Kidney (tissue), 14 donors: Measurements from ENCODE around the gene RBBP8NL. TPM values are rescaled to one million over a fixed set of nuclear protein-coding genes. Genes with fewer than 3 reads are reported as not detected.

ENCODE experiments used
- DNase-seq, 5 donors: peaks; one replicate each; pipeline ENCODE4 v3.0.0-alpha.2; 2013 to 2020
- FAIRE-seq: peaks from 2 replicates; lab custom pipeline; 2012; peaks lifted over from hg19 to GRCh38; lab: Jason Lieb, UNC
- H3K27ac ChIP-seq, 2 donors: one replicate each; pipeline ENCODE4 v1.7.0; 2013; ENCODE audit warnings: low read depth in 2 of 2, low read length in 2 of 2, inconsistent platforms in 1 of 2
- H3K27me3 ChIP-seq: one replicate; pipeline ENCODE4 v1.7.1; 2013; ENCODE audit warnings: low read length, inconsistent platforms; ENCODE audit not compliant: control insufficient read depth, insufficient read depth
- H3K36me3 ChIP-seq, 3 donors: one replicate each; pipeline versions ENCODE4 v1.7.0 to v1.7.1; 2013; ENCODE audit warnings: low read length in 3 of 3, control low read depth in 1 of 3, inconsistent platforms in 1 of 3; ENCODE audit not compliant: insufficient read depth in 3 of 3, control insufficient read depth in 2 of 3
- H3K4me1 ChIP-seq, 3 donors: one replicate each; pipeline versions ENCODE4 v1.7.0 to v1.7.1; 2013; ENCODE audit warnings: low read length in 3 of 3, inconsistent platforms in 1 of 3, low read depth in 1 of 3; ENCODE audit not compliant: control insufficient read depth in 2 of 3, insufficient read depth in 2 of 3
- H3K4me3 ChIP-seq, 3 donors: one replicate each; pipeline versions ENCODE4 v1.7.0 to v1.8.1; 2013; ENCODE audit warnings: low read length in 3 of 3, control low read depth in 1 of 3, inconsistent platforms in 1 of 3
- H3K9ac ChIP-seq, 3 donors: one replicate each; pipeline versions ENCODE4 v1.7.0 to v1.7.1; 2013; ENCODE audit warnings: low read length in 3 of 3, control low read depth in 1 of 3, inconsistent platforms in 1 of 3
- H3K9me3 ChIP-seq, 3 donors: one replicate each; pipeline versions ENCODE4 v1.7.0 to v1.7.1; 2013; ENCODE audit warnings: low read length in 3 of 3, control low read depth in 1 of 3, inconsistent platforms in 1 of 3; ENCODE audit not compliant: control insufficient read depth in 2 of 3, insufficient read depth in 1 of 3
- intact Hi-C: fragments of 100-400 bp; cut with DNase I; formaldehyde crosslinking; loops from one replicate; pipeline ENCODE4 v1.11.1; 2022
- polyA plus RNA-seq: library from polyadenylated mRNA; stranded (reverse); fragments of 350-450 nt; fragmentation: Illumina TruSeq; extraction: RNeasy Lipid Tissue Mini Kit (QIAGEN cat#74804); gene quantifications from one replicate; pipeline ENCODE4 v1.2.3, GENCODE V29; 2014; ENCODE audit warnings: low read depth, low replicate concordance; ENCODE audit not compliant: insufficient read depth
- total RNA-seq: library from RNA; stranded (reverse); fragmentation: NEBNext Ultra II Directional; extraction: Animal tissue kit (Norgen Biotek cat#: 25700); gene quantifications from one replicate; pipeline ENCODE4 v1.2.1, GENCODE V29; 2021
- TF ChIP-seq, protein P1 (sequence below): IDR thresholded peaks from 3 replicates; pipeline ENCODE4 v1.5.1; 2012; ENCODE audit warnings: mild to moderate bottlenecking, moderate library complexity, borderline replicate concordance; ENCODE audit not compliant: insufficient read depth; ENCODE audit errors: extremely low read depth
- donor health status: control.
- donor health status: control.
- donor health status: control.
- donor health status: control.
- donor health status: control.
- donor health status: DM: yes; HTN: yes; CAD: no.
- donor health status: Normal renal cell carcinoma (clear cell type).

Gene RBBP8NL
- total and polyA plus RNA-seq, 2 donors from 2014 or later = 0.13 to 1.5 TPM

- intact Hi-C loops = no loop called here
- H3K36me3 ChIP-seq = no peaks in the 10 kb centered on the region
- FAIRE-seq (no peak), DNase-seq (peak in 1 of 5 donors; percentile 26)
- no peak overlapping the region for H3K27ac ChIP-seq
- no peaks in the 10 kb centered on the region for H3K27me3 ChIP-seq
- peaks cover 0 to 10% (median 0%) of the 10 kb centered on the region in 3 donors for H3K4me1 ChIP-seq
- H3K9ac ChIP-seq = no peak overlapping the region
- H3K4me3 ChIP-seq = no peak overlapping the region
- TF ChIP-seq, protein P1, sequence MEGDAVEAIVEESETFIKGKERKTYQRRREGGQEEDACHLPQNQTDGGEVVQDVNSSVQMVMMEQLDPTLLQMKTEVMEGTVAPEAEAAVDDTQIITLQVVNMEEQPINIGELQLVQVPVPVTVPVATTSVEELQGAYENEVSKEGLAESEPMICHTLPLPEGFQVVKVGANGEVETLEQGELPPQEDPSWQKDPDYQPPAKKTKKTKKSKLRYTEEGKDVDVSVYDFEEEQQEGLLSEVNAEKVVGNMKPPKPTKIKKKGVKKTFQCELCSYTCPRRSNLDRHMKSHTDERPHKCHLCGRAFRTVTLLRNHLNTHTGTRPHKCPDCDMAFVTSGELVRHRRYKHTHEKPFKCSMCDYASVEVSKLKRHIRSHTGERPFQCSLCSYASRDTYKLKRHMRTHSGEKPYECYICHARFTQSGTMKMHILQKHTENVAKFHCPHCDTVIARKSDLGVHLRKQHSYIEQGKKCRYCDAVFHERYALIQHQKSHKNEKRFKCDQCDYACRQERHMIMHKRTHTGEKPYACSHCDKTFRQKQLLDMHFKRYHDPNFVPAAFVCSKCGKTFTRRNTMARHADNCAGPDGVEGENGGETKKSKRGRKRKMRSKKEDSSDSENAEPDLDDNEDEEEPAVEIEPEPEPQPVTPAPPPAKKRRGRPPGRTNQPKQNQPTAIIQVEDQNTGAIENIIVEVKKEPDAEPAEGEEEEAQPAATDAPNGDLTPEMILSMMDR = no peak
- H3K9me3 ChIP-seq = no peaks in the 10 kb centered on the region
Measured at GRCh38 chr20:62455929-62456328, 28.6 kb upstream of the RBBP8NL start.

- FAIRE-seq = no peak
- Histone ChIP-seq H3K4me1 (peaks cover 0 to 10% (median 0%) of the 10 kb centered on the region in 3 donors), H3K4me3 (no peak overlapping the region), H3K9me3 (no peaks in the 10 kb centered on the region), H3K9ac (no peak overlapping the region), H3K27ac (peak overlapping the region in 1 of 2 donors; percentile 43), H3K27me3 (no peaks in the 10 kb centered on the region), H3K36me3 (no peaks in the 10 kb centered on the region)
- intact Hi-C loops = no loop called here
- TF ChIP-seq, protein P1 = no peak
- peak in 4 of 5 donors; percentile 89 to 94 (median 91) for DNase-seq
Measured at GRCh38 chr20:62454904-62455636, 27.7 kb upstream of the RBBP8NL start.

DNA sequence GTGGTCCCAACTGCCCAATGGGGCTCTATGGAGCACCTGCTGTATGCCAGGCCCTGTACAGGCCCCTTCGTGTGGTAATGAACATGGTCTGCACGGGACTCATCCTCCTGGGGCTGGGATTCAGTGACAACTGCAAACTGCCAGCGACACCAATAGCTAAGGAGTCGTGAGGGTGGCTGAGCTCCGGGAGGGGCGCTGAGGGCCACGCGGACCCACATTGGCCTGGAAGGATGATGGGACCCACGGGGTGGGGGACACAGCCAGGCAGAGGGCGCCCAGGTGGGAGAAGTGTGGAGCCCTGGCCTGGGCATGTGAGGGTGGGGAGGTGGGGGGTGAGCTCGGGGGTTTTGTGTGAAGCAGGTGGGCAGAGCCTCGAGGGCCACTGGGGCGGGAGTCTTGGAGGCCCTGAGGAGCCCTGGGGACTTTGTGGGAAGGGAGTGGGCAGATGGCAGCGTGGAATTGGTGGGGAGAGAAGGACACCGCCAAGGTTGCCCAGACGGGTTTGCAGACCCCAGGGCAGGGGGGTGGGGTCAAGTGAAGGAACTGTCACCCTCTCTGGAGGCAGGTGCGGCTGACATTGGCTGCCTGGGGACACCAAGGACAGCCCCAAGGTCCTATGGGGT lies 26.0 kb upstream of the RBBP8NL start:
- Histone ChIP-seq H3K27ac (peak overlapping the region in 1 of 2 donors; percentile 17), H3K4me1 (peaks cover 0 to 10% (median 0%) of the 10 kb centered on the region in 3 donors), H3K27me3 (no peaks in the 10 kb centered on the region), H3K9ac (no peak overlapping the region), H3K36me3 (no peaks in the 10 kb centered on the region), H3K4me3 (no peak overlapping the region), H3K9me3 (no peaks in the 10 kb centered on the region)
- FAIRE-seq = no peak
- TF ChIP-seq, protein P1 = no peak
- DNase-seq = no peak
- intact Hi-C loops = no loop called here
